Panc1 (cell line): ENCODE data around the gene BNIP3. TPM values are rescaled to one million over a fixed set of nuclear protein-coding genes. Genes with fewer than 3 reads are reported as not detected.

ENCODE experiments used
- ATAC-seq: fragments of 200-7000 bp; cut with Tn5 transposase; 2 replicates; pipeline ENCODE4 v1.9.1; 2020; ENCODE audit warnings: mild to moderate bottlenecking, moderate library complexity
- BruUV-seq: library from RNA; stranded (reverse); fragments of 400-500 nt; replicated peaks from 2 replicates; lab custom pipeline; 2021; lab: Mats Ljungman, UMichigan
- CTCF ChIA-PET: fragments of 300-600 bp; sonication (Branson Sonifier 250); formaldehyde crosslinking; loops from one replicate; lab custom pipeline; 2022; ENCODE audit warnings: antibody characterized with exemption; lab: Charles Lee
- POLR2A ChIA-PET: fragments of 300-600 bp; sonication (Branson Sonifier 250); formaldehyde crosslinking; loops from one replicate; lab custom pipeline; 2022; ENCODE audit warnings: antibody characterized with exemption; lab: Charles Lee
- DNase-seq: peaks from one replicate; pipeline ENCODE4 v3.0.0-alpha.2; 2010; ENCODE audit warnings: low read depth, low spot score
- H3K27ac ChIP-seq: 2 replicates; pipeline ENCODE4 v1.5.1; 2011; ENCODE audit warnings: mild to moderate bottlenecking, low read length, inconsistent platforms
- H3K27me3 ChIP-seq: fragments of 200-500 bp; sonication (Bioruptor generic); 2 replicates; pipeline ENCODE4 v1.6.0; 2014; ENCODE audit warnings: low read length, inconsistent platforms; ENCODE audit not compliant: control insufficient read depth, insufficient read depth
- H3K36me3 ChIP-seq: fragments of 200-500 bp; sonication (Bioruptor generic); 2 replicates; pipeline ENCODE4 v1.5.1; 2014; ENCODE audit warnings: inconsistent platforms, mild to moderate bottlenecking, low read length, moderate library complexity; ENCODE audit not compliant: control insufficient read depth, insufficient read depth
- H3K4me1 ChIP-seq: 2 replicates; pipeline ENCODE4 v1.5.1; 2011; ENCODE audit warnings: inconsistent platforms, mild to moderate bottlenecking, low read length, moderate library complexity; ENCODE audit not compliant: control insufficient read depth, insufficient read depth
- H3K4me3 ChIP-seq, 2 experiments: 2 replicates each; pipeline ENCODE4 v1.5.1; 2011 to 2012; ENCODE audit warnings: low read depth in 2 of 2, low read length in 2 of 2, mild to moderate bottlenecking in 2 of 2, inconsistent platforms in 1 of 2, moderate library complexity in 1 of 2
- H3K9me3 ChIP-seq: fragments of 200-500 bp; sonication (Bioruptor generic); 2 replicates; pipeline ENCODE4 v1.5.1; 2014; ENCODE audit warnings: low read depth, mild to moderate bottlenecking, inconsistent platforms, low read length, moderate library complexity; ENCODE audit not compliant: control insufficient read depth, insufficient read depth
- POLR2AphosphoS5 ChIP-seq: IDR thresholded peaks from 2 replicates; pipeline ENCODE4 v1.6.1; 2012; ENCODE audit warnings: mild to moderate bottlenecking, low read depth, low read length, moderate library complexity
- SIN3A ChIP-seq: IDR thresholded peaks from 2 replicates; pipeline ENCODE4 v1.6.1; 2012; ENCODE audit warnings: low read depth, mild to moderate bottlenecking, low read length, moderate library complexity, borderline replicate concordance; ENCODE audit not compliant: insufficient read depth
- TCF7L2 ChIP-seq: IDR thresholded peaks from 2 replicates; pipeline ENCODE4 v1.6.1; 2011; ENCODE audit warnings: mild to moderate bottlenecking, low read depth, low read length, inconsistent platforms
- in situ Hi-C: cut with HindIII; loops from 2 replicates; pipeline ENCODE4 v1.10.0; 2016; ENCODE audit warnings: low sequenced_read_pairs, low pct_unique_long_range_greater_than_20kb
- intact Hi-C: fragments of 100-400 bp; cut with micrococcal nuclease; formaldehyde crosslinking; loops from one replicate; pipeline ENCODE4 v1.10.0; 2022; ENCODE audit not compliant: unreplicated experiment
- total RNA-seq: library from RNA; stranded (reverse); gene quantifications from one replicate; pipeline ENCODE4 v1.2.1, GENCODE V29; 2021; ENCODE audit not compliant: unreplicated experiment
- TF ChIP-seq, protein P1 (sequence below): fragments of 450-650 bp; IDR thresholded peaks from 2 replicates; pipeline ENCODE4 v1.5.1; 2017; ENCODE audit warnings: mild to moderate bottlenecking
- TF ChIP-seq, protein P2 (sequence below), 2 experiments: IDR thresholded peaks; 2 replicates each; pipeline ENCODE4 v1.6.1; 2011 to 2012; ENCODE audit warnings: low read depth in 2 of 2, control low read depth in 1 of 2, low read length in 1 of 2, mild to moderate bottlenecking in 1 of 2, moderate library complexity in 1 of 2; ENCODE audit not compliant: insufficient read depth in 1 of 2

The BNIP3 gene
- total RNA-seq, 1 experiment from 2014 or later: 67.8 TPM

DNA sequence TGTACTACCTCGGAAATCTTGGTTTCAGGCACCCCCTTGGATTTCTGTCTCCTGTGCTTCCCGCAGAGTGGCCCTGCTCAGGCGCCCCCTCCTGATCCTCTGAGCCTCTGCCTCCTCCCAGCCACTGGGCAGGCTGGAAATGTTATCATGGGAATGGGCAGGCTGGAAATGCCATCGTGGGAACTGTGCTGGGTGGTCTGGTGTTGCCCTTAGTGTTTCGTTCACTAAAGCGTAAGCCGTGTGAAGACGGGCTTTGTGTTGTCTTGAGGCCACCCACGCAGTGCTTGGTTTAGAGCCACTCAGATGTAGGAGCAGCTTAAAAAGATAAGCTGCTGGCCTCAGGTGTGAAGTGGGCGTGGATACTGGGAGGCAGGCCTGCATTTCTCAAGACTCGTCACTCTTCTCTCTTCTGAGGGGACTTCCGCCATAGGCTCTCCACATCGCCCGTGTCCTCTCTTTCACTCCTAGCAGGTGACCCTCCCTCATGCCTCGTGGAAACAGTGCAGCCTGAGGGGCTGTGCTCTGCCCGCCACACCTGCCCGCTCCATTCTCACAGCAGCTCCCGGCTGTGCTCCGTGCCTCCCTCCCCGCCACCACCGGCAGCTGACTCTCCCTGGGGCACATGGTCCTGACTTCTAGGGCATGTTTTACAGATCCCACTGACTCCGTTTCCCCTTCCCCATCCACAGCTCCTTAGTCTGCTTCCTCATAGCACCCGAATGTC lies 52.4 kb downstream of the BNIP3 start:
- Histone ChIP-seq H3K36me3 (no peaks in the 10 kb centered on the region), H3K27me3 (no peaks in the 10 kb centered on the region), H3K4me3 (no peak overlapping the region), H3K9me3 (peaks cover 3% of the 10 kb centered on the region; the same call in 1 of the 2 replicates), H3K4me1 (peaks cover 10% of the 10 kb centered on the region; the same call in 1 of the 2 replicates), H3K27ac (no peak overlapping the region)
- POLR2A ChIA-PET: no interaction called here
- TF ChIP-seq, protein P1, sequence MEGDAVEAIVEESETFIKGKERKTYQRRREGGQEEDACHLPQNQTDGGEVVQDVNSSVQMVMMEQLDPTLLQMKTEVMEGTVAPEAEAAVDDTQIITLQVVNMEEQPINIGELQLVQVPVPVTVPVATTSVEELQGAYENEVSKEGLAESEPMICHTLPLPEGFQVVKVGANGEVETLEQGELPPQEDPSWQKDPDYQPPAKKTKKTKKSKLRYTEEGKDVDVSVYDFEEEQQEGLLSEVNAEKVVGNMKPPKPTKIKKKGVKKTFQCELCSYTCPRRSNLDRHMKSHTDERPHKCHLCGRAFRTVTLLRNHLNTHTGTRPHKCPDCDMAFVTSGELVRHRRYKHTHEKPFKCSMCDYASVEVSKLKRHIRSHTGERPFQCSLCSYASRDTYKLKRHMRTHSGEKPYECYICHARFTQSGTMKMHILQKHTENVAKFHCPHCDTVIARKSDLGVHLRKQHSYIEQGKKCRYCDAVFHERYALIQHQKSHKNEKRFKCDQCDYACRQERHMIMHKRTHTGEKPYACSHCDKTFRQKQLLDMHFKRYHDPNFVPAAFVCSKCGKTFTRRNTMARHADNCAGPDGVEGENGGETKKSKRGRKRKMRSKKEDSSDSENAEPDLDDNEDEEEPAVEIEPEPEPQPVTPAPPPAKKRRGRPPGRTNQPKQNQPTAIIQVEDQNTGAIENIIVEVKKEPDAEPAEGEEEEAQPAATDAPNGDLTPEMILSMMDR: no peak
- TF ChIP-seq, protein P2, sequence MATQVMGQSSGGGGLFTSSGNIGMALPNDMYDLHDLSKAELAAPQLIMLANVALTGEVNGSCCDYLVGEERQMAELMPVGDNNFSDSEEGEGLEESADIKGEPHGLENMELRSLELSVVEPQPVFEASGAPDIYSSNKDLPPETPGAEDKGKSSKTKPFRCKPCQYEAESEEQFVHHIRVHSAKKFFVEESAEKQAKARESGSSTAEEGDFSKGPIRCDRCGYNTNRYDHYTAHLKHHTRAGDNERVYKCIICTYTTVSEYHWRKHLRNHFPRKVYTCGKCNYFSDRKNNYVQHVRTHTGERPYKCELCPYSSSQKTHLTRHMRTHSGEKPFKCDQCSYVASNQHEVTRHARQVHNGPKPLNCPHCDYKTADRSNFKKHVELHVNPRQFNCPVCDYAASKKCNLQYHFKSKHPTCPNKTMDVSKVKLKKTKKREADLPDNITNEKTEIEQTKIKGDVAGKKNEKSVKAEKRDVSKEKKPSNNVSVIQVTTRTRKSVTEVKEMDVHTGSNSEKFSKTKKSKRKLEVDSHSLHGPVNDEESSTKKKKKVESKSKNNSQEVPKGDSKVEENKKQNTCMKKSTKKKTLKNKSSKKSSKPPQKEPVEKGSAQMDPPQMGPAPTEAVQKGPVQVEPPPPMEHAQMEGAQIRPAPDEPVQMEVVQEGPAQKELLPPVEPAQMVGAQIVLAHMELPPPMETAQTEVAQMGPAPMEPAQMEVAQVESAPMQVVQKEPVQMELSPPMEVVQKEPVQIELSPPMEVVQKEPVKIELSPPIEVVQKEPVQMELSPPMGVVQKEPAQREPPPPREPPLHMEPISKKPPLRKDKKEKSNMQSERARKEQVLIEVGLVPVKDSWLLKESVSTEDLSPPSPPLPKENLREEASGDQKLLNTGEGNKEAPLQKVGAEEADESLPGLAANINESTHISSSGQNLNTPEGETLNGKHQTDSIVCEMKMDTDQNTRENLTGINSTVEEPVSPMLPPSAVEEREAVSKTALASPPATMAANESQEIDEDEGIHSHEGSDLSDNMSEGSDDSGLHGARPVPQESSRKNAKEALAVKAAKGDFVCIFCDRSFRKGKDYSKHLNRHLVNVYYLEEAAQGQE (IDR thresholded peaks at IDR 0.05; ENCODE audit: insufficient read depth in 1 of 2, low read depth in 2 of 2, low read length in 1 of 2): no peak
- TF ChIP-seq POLR2AphosphoS5: no peak
- TF ChIP-seq SIN3A: no peak
- TF ChIP-seq TCF7L2: no peak
- ATAC-seq (peak; percentile 43; the same call in 1 of the 2 replicates), DNase-seq (no peak)
- CTCF ChIA-PET: interaction anchor here (0.6 to 1.4 kb wide), 2 partner anchors 44 to 65 kb away, joined by 3 to 6 read pairs; no protein-coding TSS in a partner anchor
- no TSS peak for BruUV-seq
- in situ Hi-C loops: no loop called here
- intact Hi-C loops: no loop called here

DNA sequence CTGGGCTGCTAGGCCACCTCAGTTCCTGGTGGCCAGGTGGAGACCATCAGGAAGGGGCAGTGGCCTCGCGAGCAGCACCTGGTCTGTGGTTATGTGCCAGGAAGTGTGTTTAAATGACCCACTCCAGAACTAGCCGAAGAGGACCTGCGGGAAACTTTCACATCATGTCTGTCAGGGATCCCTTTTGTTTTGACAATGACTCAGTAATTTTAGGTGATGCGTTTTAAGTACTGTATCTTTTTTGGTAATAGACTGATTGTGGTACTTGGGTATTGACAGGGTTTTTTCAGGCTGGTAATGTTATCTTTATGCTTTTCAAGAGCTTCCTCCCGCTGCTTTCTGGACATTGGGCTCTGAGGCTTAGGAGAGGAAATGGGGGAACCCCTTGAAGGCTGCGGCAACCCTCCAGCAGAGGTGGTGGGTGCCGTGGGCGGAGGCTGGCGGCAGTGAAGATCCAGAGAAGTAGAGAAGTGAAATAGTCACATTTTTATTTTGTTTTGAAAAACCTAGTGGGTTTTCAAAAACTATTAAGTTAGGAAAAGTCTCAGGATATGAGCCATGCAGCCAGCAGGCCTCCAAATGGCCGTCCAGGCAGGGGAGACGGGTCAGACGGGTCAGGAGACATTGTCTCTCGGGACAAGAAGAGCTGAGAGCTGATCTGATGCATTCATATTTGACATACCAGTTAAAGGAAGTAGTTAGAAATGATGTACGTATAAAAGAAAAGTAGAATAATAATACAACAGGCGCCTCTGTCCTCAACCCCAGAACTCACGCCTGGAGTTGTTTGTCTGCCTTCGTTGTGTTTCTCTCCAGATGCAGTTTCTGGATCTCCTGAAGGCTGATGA lies 53.3 kb downstream of the BNIP3 start:
- ChIA-PET CTCF (interaction anchor here (1.4 kb wide), 1 partner anchor 43 kb away, joined by 3 read pairs; no protein-coding TSS in a partner anchor), POLR2A (no interaction called here)
- H3K9me3 ChIP-seq: peaks cover 3% of the 10 kb centered on the region; the same call in 1 of the 2 replicates
- H3K27ac ChIP-seq: peak overlapping the region; percentile 35; the same call in 1 of the 2 replicates
- DNase-seq: no peak
- TF ChIP-seq SIN3A: no peak
- TF ChIP-seq, protein P2 (IDR thresholded peaks at IDR 0.05; ENCODE audit: insufficient read depth in 1 of 2, low read depth in 2 of 2, low read length in 1 of 2): no peak
- no peak for TF ChIP-seq POLR2AphosphoS5
- no peak for TF ChIP-seq TCF7L2
- TF ChIP-seq, protein P1: no peak
- H3K4me1 ChIP-seq: peaks cover 10% of the 10 kb centered on the region; the same call in 1 of the 2 replicates
- in situ Hi-C loops: no loop called here
- H3K36me3 ChIP-seq: no peaks in the 10 kb centered on the region
- 0 out of 2 replicates have a peak, but pooled peaks have one; percentile 28 for ATAC-seq
- intact Hi-C loops: no loop called here
- H3K4me3 ChIP-seq: no peak overlapping the region
- BruUV-seq: no TSS peak
- no peaks in the 10 kb centered on the region for H3K27me3 ChIP-seq
